8988T (cell line): Measurements from ENCODE around the gene RD3L.
"Not testable (repeated sequence)": the region's sequence is repeated elsewhere in the genome, so short reads cannot be mapped to it uniquely, and the experiment has no call there.

Experiments used
- DNase-seq: peaks from one replicate; pipeline ENCODE4 v3.0.0; 2011

The RD3L gene

DNA sequence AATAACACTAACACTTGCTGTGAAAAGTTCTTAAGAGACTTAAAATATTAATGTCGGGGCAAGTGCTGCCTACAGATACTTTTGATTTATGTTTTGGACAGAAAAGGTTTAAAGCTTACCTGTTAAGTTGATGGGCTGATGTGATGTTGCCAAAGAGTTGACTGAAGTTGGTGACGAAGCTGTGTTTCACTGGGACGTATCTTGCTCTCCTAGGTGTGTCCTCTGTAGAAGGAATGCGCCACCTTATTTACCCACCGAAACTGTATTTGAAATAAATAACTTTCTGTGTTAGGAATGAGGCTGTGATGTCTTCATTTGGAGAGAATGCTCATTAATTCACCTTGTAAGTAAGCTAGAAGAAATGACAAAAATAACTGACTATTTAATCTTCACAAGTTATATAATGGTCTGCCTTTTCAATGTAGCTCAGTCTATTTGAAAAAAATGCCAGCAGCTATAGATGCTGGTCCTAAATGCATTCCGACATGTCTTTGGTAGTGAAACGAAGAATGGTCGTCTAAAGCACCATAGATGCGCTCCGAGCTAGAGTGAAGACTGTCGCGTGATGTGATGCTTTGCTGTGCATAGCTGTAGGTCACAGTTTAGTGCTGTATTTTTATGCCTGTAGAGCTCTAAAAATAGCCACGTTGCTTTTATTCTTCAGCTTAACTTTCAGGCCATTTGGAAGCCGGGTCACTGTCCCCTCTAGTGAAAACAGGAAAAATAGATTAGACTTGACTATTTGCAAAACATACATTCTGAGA, at the start of gene RD3L:
Gene RD3L (minus strand): TSS at position 557 of the 764 bp plus-strand sequence. CDS start 834 bp downstream, outside the sequence.
- DNase-seq, result no peak

DNA sequence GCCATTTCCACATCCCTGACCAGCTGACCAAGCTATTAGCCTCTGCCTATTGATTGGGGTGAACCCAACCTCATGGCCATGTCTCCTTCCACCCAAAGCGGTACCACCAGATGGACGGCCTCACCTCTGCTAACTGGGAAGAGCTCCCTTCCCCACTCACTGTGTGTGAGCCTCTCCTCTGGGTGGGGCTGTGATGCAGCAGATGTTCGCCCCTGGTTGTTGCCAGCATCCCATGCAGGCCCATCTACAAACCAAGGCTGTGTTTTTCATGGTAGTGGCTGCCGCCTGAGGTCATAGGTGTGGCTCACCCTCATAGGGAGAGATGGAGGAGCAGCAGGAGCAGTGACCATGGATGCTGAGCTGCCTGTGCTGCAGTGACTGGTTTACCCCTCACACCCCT, 47.6 kb upstream of the RD3L start:
- no peak for DNase-seq

- no peak for DNase-seq
These were observed 46.7 kb upstream of the RD3L start for GRCh38 chr14:103989034-103989433.

DNA sequence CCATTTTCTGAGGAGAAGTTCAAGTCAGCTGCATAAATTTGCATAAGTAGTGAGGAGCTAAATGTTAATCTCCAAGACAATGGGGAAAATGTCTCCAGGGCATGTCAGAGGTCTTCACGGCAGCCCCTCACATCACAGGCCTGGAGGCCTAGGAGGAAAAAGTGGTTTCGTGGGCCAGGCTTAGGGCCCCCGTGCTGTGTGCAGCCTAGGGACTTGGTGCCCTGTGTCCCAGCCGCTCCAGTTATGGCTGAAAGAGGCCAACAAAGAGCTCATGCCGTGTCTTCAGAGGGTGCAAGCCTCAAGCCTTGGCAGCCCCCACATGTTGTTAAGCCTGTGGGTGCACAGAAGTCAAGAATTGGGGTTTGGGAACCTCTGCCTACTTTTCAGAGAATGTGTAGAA, 41.9 kb upstream of the RD3L start:
- no peak for DNase-seq

GRCh38 chr14:103980623-103981238, 38.4 kb upstream of the RD3L start:
- DNase-seq, result not testable (repeated sequence)

- DNase-seq, result no peak
These were observed 32.2 kb upstream of the RD3L start for GRCh38 chr14:103974575-103974974.

GRCh38 chr14:103973354-103973753, 31.0 kb upstream of the RD3L start:
- no peak for DNase-seq

DNA sequence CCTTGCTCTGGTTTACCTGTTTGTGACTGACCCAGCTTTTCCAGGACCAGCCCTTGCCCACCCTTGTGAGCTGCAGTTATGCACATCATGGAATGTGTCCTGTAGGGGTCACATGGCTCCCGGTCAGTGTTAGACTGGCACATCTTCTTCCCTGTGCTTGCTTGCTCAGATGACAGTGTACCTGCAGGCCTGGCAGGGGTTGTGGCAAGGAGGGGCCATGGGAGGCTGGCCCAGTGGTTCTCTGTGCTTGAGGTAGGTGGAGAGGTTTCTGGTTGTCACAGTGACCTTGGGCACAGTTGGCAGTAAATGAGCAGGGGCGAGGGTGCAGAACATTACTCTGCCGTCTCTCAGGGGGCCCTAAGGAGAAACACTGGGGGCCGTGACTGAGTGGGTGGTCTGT, 27.6 kb upstream of the RD3L start:
- DNase-seq, result no peak

- no peak for DNase-seq
These were observed 24.3 kb upstream of the RD3L start for GRCh38 chr14:103966631-103967030.

GRCh38 chr14:103961928-103962578, 19.7 kb upstream of the RD3L start:
- no peak for DNase-seq

DNA sequence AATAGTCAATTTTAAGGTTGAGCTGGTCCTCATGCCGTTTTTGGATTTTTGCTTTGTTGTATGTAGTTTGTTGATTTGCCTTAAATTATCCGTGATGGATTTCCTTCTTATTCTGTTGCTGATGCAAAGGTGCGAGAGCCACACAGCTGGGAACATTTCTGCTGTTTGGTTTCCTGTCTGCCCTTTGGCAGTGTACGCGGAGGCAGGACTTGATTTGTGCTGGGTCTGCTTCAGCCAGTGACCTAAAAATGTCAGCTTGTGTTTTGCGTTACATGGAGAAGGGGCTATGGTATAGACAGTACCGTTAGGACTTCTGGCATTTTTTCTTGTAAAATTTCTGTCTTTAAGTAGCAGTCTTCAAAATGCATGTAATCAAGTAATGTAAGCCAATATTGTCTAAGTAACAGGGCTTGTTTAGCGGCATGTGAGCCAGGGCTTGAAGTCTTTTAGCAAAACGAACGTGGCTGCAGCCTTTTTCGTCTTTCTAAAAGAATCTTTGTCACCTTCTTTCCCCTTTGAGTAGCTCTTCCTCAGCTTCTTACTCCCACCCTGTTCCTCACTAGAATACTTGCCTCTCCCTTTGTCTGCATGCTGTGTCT, 18.2 kb upstream of the RD3L start:
- DNase-seq, result no peak

DNA sequence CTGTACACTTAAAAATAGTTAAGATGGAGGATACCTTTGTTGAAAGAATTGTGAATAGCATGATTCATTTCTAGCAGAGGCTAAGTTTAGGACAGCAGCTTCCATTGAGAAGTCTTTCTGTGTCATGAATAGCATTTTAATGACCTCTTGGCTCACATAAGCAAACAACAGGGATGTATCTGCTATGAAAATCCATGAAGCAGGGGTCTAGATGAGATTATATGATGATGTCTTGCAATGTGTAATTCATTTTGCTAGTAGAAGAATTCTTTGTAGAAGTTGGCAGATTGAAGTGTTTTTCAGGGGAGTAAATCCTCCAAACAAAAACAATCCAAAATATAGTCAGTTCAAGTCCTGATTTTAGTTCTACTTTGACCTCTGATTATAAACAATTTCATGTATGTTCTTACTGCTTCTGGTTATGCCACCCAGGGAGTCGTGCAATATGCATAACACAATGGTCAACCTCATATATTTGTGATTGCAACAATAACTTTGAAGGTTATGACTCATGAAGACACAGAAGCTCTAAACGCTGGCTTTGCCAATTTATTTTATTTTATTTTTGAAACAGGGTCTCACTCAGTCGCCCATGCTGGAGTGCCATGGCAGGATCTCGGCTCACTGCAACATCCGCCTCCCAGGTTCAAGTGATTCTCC, 6.9 kb upstream of the RD3L start:
- DNase-seq, result no peak

DNA sequence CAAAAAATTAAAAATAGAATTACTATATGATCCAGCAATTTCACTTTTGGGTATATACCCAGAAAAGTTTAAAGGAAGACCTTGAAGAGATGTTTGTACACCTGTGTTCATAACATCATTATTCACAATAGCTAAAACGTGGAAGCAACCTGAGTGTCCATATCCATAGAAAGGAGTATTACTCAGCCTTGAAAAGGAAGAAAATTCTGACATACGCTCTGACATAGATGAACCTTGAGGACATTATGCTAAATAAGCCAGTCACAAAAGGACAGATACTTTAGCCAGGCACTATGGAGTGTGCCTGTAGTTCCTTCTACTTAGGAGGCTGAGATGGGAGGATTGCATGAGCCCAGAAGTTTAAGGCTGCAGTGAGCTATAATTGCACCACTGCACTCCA, 6.1 kb upstream of the RD3L start:
- no peak for DNase-seq

DNA sequence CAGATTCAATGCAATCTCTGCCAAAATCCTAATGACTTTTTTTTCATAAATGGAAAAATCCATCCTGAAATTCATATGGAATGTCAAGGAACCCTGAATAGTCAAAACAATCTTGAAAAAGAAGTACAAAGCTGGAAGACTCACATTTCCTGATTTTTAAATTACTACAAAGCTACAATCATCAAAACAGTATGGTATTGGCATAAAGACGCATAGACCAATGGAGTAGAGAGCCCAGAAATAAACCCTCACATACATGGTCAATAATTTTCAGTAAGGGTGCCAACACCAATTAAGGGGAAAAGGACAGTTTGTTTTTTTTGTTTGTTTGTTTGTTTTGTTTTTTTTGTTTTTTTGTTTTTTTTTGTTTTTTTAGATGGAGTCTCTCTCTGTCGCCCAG, 4.6 kb upstream of the RD3L start:
- no peak for DNase-seq

DNA sequence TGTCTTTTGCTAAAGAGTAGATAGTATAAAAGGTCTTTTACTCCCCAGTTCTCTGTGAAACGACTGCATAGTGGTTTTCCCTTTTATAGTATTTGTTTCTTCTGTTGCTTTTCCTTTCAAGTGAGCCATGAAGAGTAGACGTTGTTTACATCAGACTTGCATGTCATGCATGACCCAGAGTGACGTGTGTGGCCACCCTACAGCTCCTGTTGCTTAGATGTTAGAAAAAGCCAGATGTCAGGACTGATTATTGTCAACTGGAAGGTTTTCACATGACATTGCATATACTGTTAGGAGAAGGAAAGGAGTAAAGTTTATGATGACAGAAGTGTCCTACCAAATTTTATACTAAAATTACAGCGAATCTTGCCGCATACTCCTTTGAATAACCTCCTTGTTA, 1.3 kb upstream of the RD3L start:
- DNase-seq, result no peak

- DNase-seq, result no peak
These were observed 867 bp downstream of the RD3L start for GRCh38 chr14:103941462-103941861.

- no peak for DNase-seq
These were observed 7.2 kb downstream of the RD3L start for GRCh38 chr14:103935102-103935501.

DNA sequence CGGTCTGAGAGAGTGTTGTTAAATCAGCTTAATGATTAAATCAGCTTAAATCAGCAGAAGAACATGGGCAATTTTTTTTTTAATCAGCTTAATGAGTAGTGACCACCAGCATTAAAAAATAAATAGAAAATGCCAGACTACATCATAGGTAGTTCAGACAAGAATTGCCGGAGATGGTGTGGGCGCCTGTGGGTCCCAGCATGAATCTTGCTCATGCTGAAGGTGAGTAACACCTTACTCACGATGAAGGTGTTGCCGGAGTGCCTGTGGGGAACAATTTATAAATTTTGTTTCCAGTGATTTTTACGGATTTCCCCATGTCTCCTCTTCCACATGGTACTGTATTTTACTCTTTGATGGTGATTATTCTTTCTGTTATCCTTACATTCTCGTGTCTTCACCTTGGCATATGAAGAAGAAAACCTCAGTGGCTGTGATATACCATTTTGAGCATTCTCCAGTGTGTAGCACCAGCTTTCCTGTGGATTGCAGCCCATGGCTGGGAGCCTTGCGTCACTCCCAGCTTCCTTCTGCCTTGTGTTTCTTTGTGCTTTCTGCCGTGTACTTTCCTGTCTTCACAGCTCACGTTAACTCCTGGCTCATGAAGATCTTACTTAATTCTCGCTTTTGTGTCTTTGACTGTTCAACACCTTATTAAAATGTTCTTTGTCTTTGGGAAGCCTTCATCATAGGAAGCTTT, 9.4 kb downstream of the RD3L start:
- no peak for DNase-seq

- no peak for DNase-seq
These were observed 10.9 kb downstream of the RD3L start for GRCh38 chr14:103931422-103931821.

- no peak for DNase-seq
These were observed 12.2 kb downstream of the RD3L start for GRCh38 chr14:103930051-103930604.

- DNase-seq, result no peak
These were observed 14.1 kb downstream of the RD3L start, which contains the start of gene TDRD9 for GRCh38 chr14:103928011-103928890. Gene TDRD9, plus strand, starts transcription at chr14:103928456. Its CDS starts 54 bp downstream, at chr14:103928510.
